DMS 273 (cell line): ENCODE data around the gene SLC25A14.
A peak's percentile ranks its signal among the peaks of the same experiment; 100 is the strongest.
"Not testable (repeated sequence)": the region's sequence is repeated elsewhere in the genome, so short reads cannot be mapped to it uniquely, and the experiment has no call there.

Experiments
- DNase-seq: peaks from one replicate; lab custom pipeline; 2025; ENCODE audit not compliant: unreplicated experiment; lab: John Stamatoyannopoulos, UW

Gene SLC25A14, protein sequence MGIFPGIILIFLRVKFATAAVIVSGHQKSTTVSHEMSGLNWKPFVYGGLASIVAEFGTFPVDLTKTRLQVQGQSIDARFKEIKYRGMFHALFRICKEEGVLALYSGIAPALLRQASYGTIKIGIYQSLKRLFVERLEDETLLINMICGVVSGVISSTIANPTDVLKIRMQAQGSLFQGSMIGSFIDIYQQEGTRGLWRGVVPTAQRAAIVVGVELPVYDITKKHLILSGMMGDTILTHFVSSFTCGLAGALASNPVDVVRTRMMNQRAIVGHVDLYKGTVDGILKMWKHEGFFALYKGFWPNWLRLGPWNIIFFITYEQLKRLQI

DNA sequence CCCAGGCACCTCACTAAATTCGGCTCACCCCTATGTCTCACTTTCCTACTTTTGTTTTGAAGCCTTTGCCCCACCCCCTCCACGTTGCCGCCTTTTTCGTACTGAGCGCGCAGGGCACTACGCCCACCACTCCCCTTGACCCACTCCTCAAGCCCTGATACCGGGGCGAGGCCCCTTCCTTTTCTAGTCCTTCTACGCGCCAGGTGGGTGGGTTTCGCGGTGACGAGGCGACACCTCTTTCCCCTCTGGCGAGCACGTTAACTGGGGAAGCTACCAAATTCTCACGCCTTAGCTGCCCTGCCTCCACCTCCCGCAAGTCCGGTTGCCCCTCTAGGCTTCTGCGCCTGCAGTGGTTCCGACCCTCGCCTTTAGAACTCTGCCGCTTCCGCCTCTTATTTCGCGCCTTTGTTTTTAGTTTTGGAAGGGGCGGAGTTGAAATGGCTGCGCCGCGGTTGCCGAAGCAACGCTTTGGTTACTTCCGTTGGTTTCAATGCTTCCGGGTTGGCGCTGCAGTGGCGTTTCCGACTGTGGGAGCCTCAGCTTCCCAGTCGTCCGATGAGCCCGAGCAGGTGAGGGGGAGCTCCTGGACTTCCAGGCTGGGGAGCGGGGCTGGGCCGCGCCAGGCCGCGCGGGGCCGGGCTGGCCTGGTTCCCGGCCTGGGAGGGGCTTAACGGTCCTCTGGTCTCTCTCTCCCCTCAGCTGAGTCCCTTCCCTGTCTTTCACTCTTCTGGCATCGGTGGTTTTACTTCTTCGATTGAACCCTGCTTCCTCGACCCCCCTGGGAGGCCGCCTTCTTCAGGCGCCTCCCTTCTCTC lies at the start of gene SLC25A14:
TSS of gene SLC25A14 (plus strand) at position 512 of the 815 bp plus-strand sequence. CDS start 360 bp downstream, outside the sequence.
- peak; percentile 93 for DNase-seq

- DNase-seq, result no peak
Measured at GRCh38 chrX:130295519-130296296, 44.0 kb upstream of the SLC25A14 start.

- no peak for DNase-seq
Measured at GRCh38 chrX:130296297-130296678, 43.4 kb upstream of the SLC25A14 start.

- no peak for DNase-seq
Measured at GRCh38 chrX:130296743-130297142, 43.0 kb upstream of the SLC25A14 start.

GRCh38 chrX:130299279-130300009 lies 40.3 kb upstream of the SLC25A14 start:
- DNase-seq, result no peak

DNA sequence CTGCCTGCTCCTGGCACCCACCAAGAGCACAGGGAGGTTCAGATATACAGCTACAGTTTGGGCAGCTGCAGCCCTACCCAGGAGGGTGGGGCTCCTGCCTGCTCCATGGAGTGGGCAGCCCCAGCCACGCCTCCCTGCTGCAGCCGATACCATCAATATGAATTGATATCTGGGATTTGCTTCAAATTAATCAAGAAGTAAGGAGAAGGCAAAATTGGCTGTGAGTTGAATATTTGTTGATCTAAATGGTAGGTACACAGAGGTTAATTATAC lies 39.8 kb upstream of the SLC25A14 start:
- DNase-seq, result no peak

DNA sequence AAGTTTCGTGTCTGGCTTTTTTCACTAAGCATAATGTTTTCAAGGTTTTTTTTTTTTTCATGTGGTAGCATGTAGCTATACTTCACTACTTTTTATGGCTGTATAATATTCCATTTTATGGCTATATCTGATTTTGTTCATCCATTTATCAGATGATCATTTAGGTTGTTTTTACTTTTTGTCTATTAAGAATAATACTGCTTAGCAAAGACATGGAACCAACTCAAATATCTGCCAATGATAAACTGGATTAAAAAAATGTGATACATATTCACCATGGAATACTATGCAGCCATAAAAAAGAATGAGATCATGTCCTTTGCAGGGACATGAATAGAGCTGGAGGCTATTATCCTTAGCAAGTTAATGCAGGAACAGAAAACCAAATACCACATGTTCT lies 38.3 kb upstream of the SLC25A14 start:
- DNase-seq, result no peak

DNA sequence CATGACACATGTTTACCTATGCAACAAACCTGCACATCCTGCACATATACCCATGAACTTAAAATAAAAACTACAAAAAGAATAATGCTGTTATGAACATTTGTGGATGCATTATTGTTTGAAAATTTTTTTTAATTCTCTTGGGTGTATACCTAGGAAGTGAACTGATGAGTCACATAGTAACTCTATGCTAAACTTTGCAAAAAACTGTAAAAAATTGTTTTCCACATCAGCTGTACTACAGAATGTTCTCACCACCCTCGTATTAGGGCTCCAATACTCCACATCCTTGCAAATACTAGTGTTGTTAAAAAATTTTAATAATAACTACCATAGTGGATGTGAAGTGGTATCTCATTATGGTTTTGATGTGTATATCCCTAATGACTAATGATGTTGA lies 37.7 kb upstream of the SLC25A14 start:
- DNase-seq, result no peak

GRCh38 chrX:130304587-130305368 lies 34.9 kb upstream of the SLC25A14 start:
- peak; percentile 11 for DNase-seq

GRCh38 chrX:130319886-130320285 lies 19.8 kb upstream of the SLC25A14 start:
- not testable (repeated sequence) for DNase-seq

DNA sequence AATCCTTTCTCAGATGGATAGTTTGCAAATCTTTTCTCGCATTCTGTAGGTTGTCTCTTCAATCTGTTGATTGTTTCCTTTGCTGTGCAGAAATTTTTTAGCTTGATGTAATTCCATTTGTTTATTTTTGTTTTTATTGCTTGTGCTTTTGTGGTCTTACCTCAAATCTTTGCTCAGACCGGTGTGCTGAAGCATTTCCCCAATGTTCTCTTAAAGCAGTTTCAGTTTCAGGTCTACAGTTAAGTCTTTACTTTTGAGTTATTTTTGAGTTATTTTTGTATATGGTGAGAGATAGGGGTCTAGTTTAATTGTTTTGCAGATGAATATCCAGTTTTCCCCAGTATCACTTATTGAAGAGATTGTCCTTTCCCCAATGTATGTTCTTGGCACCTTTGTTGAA lies 18.2 kb upstream of the SLC25A14 start:
- DNase-seq, result no peak

GRCh38 chrX:130330146-130330545 lies 9.6 kb upstream of the SLC25A14 start:
- no peak for DNase-seq

DNA sequence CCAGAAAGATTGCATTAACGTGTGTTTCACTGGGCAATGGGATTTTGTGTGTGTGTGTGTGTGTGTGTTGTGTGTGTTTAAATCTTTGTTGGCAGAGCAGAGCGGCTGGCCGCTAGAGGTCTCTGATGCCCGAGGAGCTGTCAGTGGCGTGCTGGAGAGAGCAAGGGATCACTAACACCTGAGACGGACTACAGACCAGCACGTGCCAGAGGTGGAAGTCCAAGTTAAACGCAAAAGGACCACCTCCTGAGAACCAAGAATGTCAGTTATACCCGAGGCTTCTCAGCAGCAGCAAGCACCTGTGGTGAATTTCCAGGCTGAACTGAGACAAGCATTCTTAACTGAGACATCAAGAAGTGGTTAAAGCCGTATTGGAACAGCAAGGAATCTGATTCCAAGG lies 9.0 kb upstream of the SLC25A14 start:
- DNase-seq, result peak; percentile 76

DNA sequence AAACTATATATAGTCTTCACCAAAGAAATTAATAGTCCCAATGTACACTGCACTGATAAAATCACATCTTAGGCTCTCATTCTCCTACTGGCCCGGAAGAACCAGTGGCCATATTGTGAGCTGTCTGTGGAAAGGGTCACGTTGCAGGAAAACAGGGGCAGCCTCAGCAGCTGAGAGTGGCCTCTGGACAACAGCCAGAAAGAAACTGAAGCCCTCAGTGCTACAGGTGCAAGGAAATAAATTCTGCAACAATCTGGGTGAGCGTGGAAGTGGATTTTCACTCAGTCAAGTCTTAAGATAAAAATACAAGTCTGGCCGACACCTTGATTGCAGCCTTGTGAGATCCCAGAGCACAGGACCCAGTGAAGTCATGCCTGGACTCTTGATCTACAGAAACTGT lies 3.2 kb upstream of the SLC25A14 start:
- peak; percentile 2 for DNase-seq

GRCh38 chrX:130338869-130339268 lies 850 bp upstream of the SLC25A14 start:
- DNase-seq, result not testable (repeated sequence)

GRCh38 chrX:130340271-130340670 lies 552 bp downstream of the SLC25A14 start:
- no peak for DNase-seq

DNA sequence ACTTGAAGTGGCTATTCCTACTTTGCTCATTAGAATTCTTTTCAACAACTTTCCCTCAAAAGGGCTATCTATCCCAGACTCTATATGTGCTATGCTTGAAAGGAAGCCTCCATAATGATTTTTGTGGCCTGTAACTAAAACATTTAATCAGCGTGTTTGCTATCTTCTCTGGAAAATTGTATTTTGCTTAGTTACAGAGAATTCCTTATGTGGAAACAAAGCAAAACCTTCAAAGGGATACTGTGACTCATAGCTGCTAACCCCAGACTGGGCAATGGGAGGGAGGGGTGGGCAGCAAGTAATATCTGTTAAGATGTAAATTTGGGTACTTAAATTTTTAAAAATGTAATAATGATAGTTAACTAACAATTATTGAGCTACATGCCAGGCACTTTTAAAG lies 3.7 kb downstream of the SLC25A14 start:
- DNase-seq, result no peak

DNA sequence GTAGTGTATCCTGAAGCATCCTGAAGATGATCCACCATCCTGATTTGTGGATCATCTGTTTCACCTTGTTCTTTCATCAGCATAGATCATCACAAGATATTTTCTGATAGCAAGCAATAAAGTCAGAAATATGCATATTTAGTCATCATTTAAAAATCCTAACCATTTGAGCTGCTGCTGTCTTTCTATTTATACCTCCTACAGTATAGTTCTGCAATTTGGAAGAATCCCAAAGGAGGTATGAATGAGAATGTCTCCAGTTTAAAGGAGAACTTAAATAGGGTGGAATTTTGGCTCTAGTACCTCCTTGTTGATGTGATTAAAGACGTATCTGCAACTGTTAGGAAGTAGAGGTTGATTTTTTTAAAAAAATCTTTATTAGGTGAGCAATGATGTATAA lies 7.6 kb downstream of the SLC25A14 start:
- no peak for DNase-seq

GRCh38 chrX:130351567-130351966 lies 11.8 kb downstream of the SLC25A14 start:
- no peak for DNase-seq

DNA sequence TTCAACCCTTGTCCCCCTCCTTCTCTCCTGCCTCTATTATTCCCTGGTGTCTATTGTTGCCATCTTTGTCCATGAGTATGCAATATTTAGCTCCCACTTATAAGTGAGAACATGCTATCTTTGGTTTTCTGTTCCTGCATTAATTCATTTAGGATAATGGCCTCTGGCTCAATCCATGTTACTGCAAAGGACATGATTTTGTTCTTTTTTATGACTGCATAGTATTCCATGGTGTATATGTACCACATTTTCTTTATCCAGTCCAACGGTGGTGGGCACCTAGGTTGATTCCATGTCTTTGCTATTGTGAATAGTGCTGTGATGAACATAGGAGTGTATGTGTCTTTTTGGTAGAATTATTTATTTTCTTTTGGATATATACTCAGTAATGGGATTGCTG lies 12.3 kb downstream of the SLC25A14 start:
- not testable (repeated sequence) for DNase-seq
